Testis (tissue), 2 donors: ENCODE measurements around the gene ZBTB39.

ENCODE experiments used
- CTCF ChIP-seq, 3 experiments: fragments of 450-650 bp in 2 of 3; fragments of 200-600 bp in 1 of 3; sonication (generic) in 1 of 3; IDR thresholded peaks; one replicate each; pipeline ENCODE4 v1.5.1; 2016 to 2019; ENCODE audit warnings: antibody characterized with exemption in 3 of 3, mild to moderate bottlenecking in 2 of 3, moderate library complexity in 1 of 3
- POLR2A ChIP-seq: fragments of 450-650 bp; IDR thresholded peaks from one replicate; pipeline ENCODE4 v1.6.1; 2017; ENCODE audit warnings: antibody characterized with exemption, mild to moderate bottlenecking, moderate library complexity

- no peak for TF ChIP-seq POLR2A
- TF ChIP-seq CTCF (IDR thresholded peaks at IDR 0.05), result no peak
Observed at GRCh38 chr12:56948881-56949280, 57.5 kb downstream of the ZBTB39 start.
